Gastrocnemius medialis (tissue), 4 donors: ENCODE measurements around the gene ZNF699. TPM values are rescaled to one million over a fixed set of nuclear protein-coding genes. Genes with fewer than 3 reads are reported as not detected.
"Not testable (repeated sequence)": the region's sequence is repeated elsewhere in the genome, so short reads cannot be mapped to it uniquely, and the experiment has no call there.

ENCODE experiments used
- ATAC-seq, 2 donors: fragments of 150-250 bp; one replicate each; pipeline ENCODE4 v1.9.1; 2016
- DNase-seq, 2 donors: peaks; one replicate each; pipeline ENCODE4 v3.0.0-alpha.2; 2019
- H3K27ac ChIP-seq, 4 donors: fragments of 200-600 bp; sonication (generic); 1 replicate in 1 of 4; 2 replicates in 3 of 4; pipeline ENCODE4 v1.5.1; 2016 to 2018; ENCODE audit warnings: mild to moderate bottlenecking in 2 of 4, moderate library complexity in 1 of 4
- H3K27me3 ChIP-seq, 3 donors: fragments of 200-600 bp; sonication (generic) in 2 of 3; 1 replicate in 1 of 3; 2 replicates in 2 of 3; pipeline versions ENCODE4 v1.5.1 to v1.6.0; 2016 to 2019; ENCODE audit warnings: mild to moderate bottlenecking in 1 of 3, moderate library complexity in 1 of 3
- H3K36me3 ChIP-seq, 2 donors: fragments of 200-600 bp; sonication (generic) in 1 of 2; one replicate each; pipeline ENCODE4 v1.5.1; 2017 to 2018
- H3K4me1 ChIP-seq, 2 donors: fragments of 200-600 bp; sonication (generic) in 1 of 2; one replicate each; pipeline ENCODE4 v1.5.1; 2016 to 2017; ENCODE audit warnings: mild to moderate bottlenecking in 2 of 2
- H3K4me3 ChIP-seq, 4 donors: fragments of 200-600 bp; sonication (generic) in 3 of 4; 1 replicate in 1 of 4; 2 replicates in 3 of 4; pipeline ENCODE4 v1.5.1; 2016 to 2019; ENCODE audit warnings: mild to moderate bottlenecking in 2 of 4
- H3K9me3 ChIP-seq, 3 donors: fragments of 200-600 bp; sonication (generic) in 2 of 3; 1 replicate in 1 of 3; 2 replicates in 2 of 3; pipeline ENCODE4 v1.5.1; 2016 to 2019
- CTCF ChIP-seq, 5 experiments: fragments of 450-650 bp in 3 of 5; fragments of 200-600 bp in 2 of 5; sonication (generic) in 2 of 5; IDR thresholded peaks in 4 of 5; conservative IDR thresholded peaks in 1 of 5; 1 replicate in 4 of 5; 2 replicates in 1 of 5; pipeline ENCODE4 v1.5.1; 2016 to 2019; ENCODE audit warnings: antibody characterized with exemption in 5 of 5, mild to moderate bottlenecking in 3 of 5, moderate library complexity in 3 of 5
- POLR2A ChIP-seq, 2 donors: fragments of 450-650 bp; IDR thresholded peaks; one replicate each; pipeline ENCODE4 v1.6.1; 2017; ENCODE audit warnings: antibody characterized with exemption in 2 of 2, mild to moderate bottlenecking in 2 of 2, moderate library complexity in 2 of 2
- in situ Hi-C, 4 donors: fragments of 200-750 bp; cut with MboI; loops; one replicate each; pipeline versions ENCODE4 v1.15.0 to v1.8.0; 2017; ENCODE audit warnings: low sequenced_read_pairs in 4 of 4
- intact Hi-C: fragments of 100-400 bp; cut with DNase I; formaldehyde crosslinking; loops from one replicate; pipeline ENCODE4 v1.15.1; 2023; ENCODE audit warnings: low total_unique reads
- total RNA-seq, 4 donors: library from RNA; depleted of rRNA; stranded (reverse); fragments of >200 nt; gene quantifications; one replicate each; pipeline versions ENCODE4 v1.1.0 to v1.2.3, GENCODE V29; 2016

ZNF699 gene
- total RNA-seq, 4 donors from 2014 or later: 0.87 to 4.1 (median 1.8) TPM

GRCh38 chr19:9329999-9330398 lies 20.4 kb upstream of the ZNF699 start:
- Histone ChIP-seq H3K4me3 (peak overlapping the region in 1 of 4 donors; percentile 24), H3K27ac (no peak overlapping the region), H3K36me3 (peaks cover 2 to 57% of the 10 kb centered on the region in 2 donors), H3K27me3 (no peaks in the 10 kb centered on the region), H3K4me1 (no peaks in the 10 kb centered on the region), H3K9me3 (peaks cover 0 to 58% (median 10%) of the 10 kb centered on the region in 3 donors)
- no peak for DNase-seq
- TF ChIP-seq POLR2A (IDR thresholded peaks at IDR 0.05) (no peak), CTCF (IDR thresholded peaks at IDR 0.05 in 4 of 5, conservative IDR thresholded peaks at IDR 0.05 in 1 of 5) (no peak)
- ATAC-seq: no peak
- in situ Hi-C loops (no loop called here), intact Hi-C loops (loop anchor here (10.0 kb wide), 1 partner anchor 435 kb away; the partner anchor contains the start of gene ZNF846)

- H3K9me3 ChIP-seq: peaks cover 0 to 27% (median 5%) of the 10 kb centered on the region in 3 donors
- no peak for TF ChIP-seq POLR2A (IDR thresholded peaks at IDR 0.05)
- TF ChIP-seq CTCF (IDR thresholded peaks at IDR 0.05 in 4 of 5, conservative IDR thresholded peaks at IDR 0.05 in 1 of 5): no peak
- peaks cover 0 to 27% of the 10 kb centered on the region in 2 donors for H3K36me3 ChIP-seq
- in situ Hi-C loops: loop anchor here in 3 of 4 donors (25.0 kb wide), 1 partner anchor 463 kb away; no protein-coding TSS in a partner anchor
- intact Hi-C loops: loop anchor here (1.0 to 10.0 kb wide), 4 partner anchors 14 to 440 kb away; partner anchors contain the start of genes ZNF266, ZNF317 and ZNF846
- ATAC-seq (no peak), DNase-seq (no peak)
- peak overlapping the region; percentile 64 to 80 (median 70) for H3K4me3 ChIP-seq
- H3K27me3 ChIP-seq: no peaks in the 10 kb centered on the region
- H3K27ac ChIP-seq: peak overlapping the region; percentile 72 to 79 (median 78)
- H3K4me1 ChIP-seq: peaks cover 0 to 6% of the 10 kb centered on the region in 2 donors
These were observed 14.9 kb upstream of the ZNF699 start for GRCh38 chr19:9324584-9324962.

GRCh38 chr19:9323919-9324583 lies 14.4 kb upstream of the ZNF699 start, which contains the start of gene ZNF559:
ZNF559 (plus strand) TSS chr19:9324179; CDS start chr19:9338550, 14,371 bp downstream.
- TF ChIP-seq POLR2A (IDR thresholded peaks at IDR 0.05) (no peak), CTCF (IDR thresholded peaks at IDR 0.05 in 4 of 5, conservative IDR thresholded peaks at IDR 0.05 in 1 of 5) (peak in 2 of 5 experiments; percentile 21 to 26)
- Histone ChIP-seq H3K4me3 (peak within 1 kb of the TSS; percentile 64 to 80 (median 70)), H3K27ac (peak within 1 kb of the TSS; percentile 72 to 79 (median 78)), H3K9me3 (peaks cover 0 to 22% (median 5%) of the 10 kb centered on the region in 3 donors), H3K27me3 (no peaks in the 10 kb centered on the region), H3K4me1 (peaks cover 0 to 6% of the 10 kb centered on the region in 2 donors), H3K36me3 (peaks cover 0 to 21% of the 10 kb centered on the region in 2 donors)
- ATAC-seq (peak; percentile 76 to 95), DNase-seq (peak; percentile 60 to 78)
- in situ Hi-C loops: loop anchor here in 3 of 4 donors (25.0 kb wide), 1 partner anchor 463 kb away; no protein-coding TSS in a partner anchor
- intact Hi-C loops: loop anchor here (1.0 to 10.0 kb wide), 4 partner anchors 13 to 441 kb away; partner anchors contain the start of genes ZNF266, ZNF317 and ZNF846

- peaks cover 0 to 16% (median under 1%) of the 10 kb centered on the region in 3 donors for H3K9me3 ChIP-seq
- intact Hi-C loops: loop anchor here (10.0 kb wide), 1 partner anchor 441 kb away; the partner anchor contains the start of gene ZNF846
- TF ChIP-seq POLR2A (IDR thresholded peaks at IDR 0.05): no peak
- TF ChIP-seq CTCF (IDR thresholded peaks at IDR 0.05 in 4 of 5, conservative IDR thresholded peaks at IDR 0.05 in 1 of 5): no peak
- peak; percentile 12 to 46 for DNase-seq
- peaks cover 0 to 16% of the 10 kb centered on the region in 2 donors for H3K36me3 ChIP-seq
- H3K4me1 ChIP-seq: peaks cover 0 to 6% of the 10 kb centered on the region in 2 donors
- H3K27ac ChIP-seq: peak overlapping the region; percentile 72 to 79 (median 78)
- H3K27me3 ChIP-seq: no peaks in the 10 kb centered on the region
- ATAC-seq: peak; percentile 42 to 55
- in situ Hi-C loops: loop anchor here in 3 of 4 donors (25.0 kb wide), 1 partner anchor 464 kb away; no protein-coding TSS in a partner anchor
- H3K4me3 ChIP-seq: peak overlapping the region; percentile 64 to 80 (median 70)
These were observed 13.9 kb upstream of the ZNF699 start for GRCh38 chr19:9323557-9323918.

GRCh38 chr19:9322201-9322600 lies 12.6 kb upstream of the ZNF699 start:
- not testable (repeated sequence) for ATAC-seq, H3K9me3 ChIP-seq, H3K4me3 ChIP-seq, DNase-seq, H3K36me3 ChIP-seq, H3K27ac ChIP-seq, H3K4me1 ChIP-seq, H3K27me3 ChIP-seq
- in situ Hi-C loops (loop anchor here in 3 of 4 donors (25.0 kb wide), 1 partner anchor 465 kb away; no protein-coding TSS in a partner anchor), intact Hi-C loops (loop anchor here (10.0 kb wide), 1 partner anchor 443 kb away; the partner anchor contains the start of gene ZNF846)

GRCh38 chr19:9321756-9322155 lies 12.1 kb upstream of the ZNF699 start:
- H3K27me3 ChIP-seq, DNase-seq, H3K4me3 ChIP-seq, H3K27ac ChIP-seq, H3K36me3 ChIP-seq, H3K9me3 ChIP-seq, ATAC-seq, H3K4me1 ChIP-seq: not testable (repeated sequence)
- intact Hi-C loops: loop anchor here (10.0 kb wide), 1 partner anchor 443 kb away; the partner anchor contains the start of gene ZNF846
- in situ Hi-C loops: loop anchor here in 3 of 4 donors (25.0 kb wide), 1 partner anchor 466 kb away; no protein-coding TSS in a partner anchor
